HG03460 (cell line): Measurements from ENCODE around the gene B9D2.

Experiments
- ATAC-seq: cut with Tn5 transposase; IDR thresholded peaks from one replicate; pipeline ENCODE4 v1.9.1; 2021; ENCODE audit not compliant: unreplicated experiment

B9D2 gene

DNA sequence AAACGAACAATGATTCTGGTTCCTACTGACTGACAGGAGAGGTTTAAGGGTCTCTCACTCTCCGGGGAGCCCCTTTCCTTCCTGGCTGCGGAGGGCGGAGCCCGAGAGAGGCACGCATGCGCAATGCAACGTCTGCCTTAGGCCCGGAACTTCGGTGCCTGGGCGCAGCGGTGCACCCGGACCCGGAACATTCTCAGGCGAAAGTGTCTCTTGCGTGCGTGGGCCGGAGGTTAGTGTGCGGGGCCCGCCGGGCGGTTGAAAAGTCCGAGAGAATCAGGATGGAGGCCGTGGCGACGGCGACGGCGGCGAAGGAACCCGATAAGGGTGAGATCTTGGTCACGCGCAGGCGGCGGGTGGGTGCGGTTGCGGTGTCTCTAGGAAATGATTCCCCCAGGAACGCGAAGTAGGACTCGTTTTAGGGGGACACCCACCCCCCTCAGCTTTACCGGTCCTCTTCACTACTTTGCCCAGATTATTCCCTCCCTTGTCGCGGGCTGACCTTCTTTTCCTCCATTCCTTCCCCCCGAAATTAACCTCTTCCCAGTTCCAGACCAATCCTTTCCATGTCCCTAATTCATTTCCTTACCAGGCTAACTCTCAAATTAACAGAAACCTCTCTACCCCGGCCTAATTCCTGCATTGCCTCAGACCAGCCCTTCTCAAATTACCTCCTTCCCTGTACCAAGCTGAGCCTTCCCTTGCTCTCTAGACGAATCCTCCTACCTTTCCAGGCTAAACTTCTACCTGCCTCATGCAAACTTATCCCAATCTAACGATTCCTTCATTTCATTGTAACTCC, 53.7 kb downstream of the B9D2 start, which contains the start of gene CCDC97:
Gene CCDC97 (plus strand): TSS at position 140 of the 799 bp plus-strand sequence. CDS start 139 bp downstream, at position 279.
- peak; percentile 57 for ATAC-seq

- peak; percentile 2 for ATAC-seq
These were observed 54.5 kb downstream of the B9D2 start for GRCh38 chr19:41309180-41310032.

DNA sequence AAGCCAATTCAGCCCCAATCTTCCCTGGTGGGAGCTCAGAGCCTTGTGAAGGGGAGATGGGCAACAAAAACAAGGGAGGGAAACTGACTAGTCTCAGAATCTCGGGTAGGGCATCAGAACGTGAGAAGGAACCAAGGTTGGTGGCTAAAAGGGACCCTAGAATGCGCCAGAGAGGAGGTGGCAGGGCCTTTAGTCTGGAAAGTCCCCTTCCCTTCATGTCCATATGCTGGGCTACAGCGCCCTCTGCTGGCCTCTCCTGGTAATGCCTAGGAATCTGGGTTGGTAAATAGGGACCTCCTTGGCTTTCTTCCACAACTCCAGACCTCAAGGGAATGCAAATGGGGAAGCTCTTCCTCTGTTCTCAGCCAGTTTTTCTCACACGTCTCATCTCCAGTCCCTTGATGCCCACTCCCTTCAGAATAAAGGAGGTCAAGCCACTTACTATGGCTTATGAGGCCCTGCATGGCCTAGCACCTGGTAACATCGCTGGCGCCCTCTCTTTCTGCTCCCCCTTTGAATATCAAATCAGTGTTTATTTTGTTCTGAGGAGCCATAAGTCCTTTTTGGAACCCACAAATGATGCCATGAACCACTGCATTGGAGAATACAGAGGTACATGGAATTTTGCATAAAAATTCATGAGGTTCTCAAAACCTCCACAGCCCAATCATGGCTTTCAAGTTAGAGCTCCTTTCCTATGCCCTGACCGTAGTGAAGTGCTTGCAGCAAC, 55.3 kb downstream of the B9D2 start:
- no peak for ATAC-seq

- no peak for ATAC-seq
These were observed 55.9 kb downstream of the B9D2 start for GRCh38 chr19:41307954-41308449.

DNA sequence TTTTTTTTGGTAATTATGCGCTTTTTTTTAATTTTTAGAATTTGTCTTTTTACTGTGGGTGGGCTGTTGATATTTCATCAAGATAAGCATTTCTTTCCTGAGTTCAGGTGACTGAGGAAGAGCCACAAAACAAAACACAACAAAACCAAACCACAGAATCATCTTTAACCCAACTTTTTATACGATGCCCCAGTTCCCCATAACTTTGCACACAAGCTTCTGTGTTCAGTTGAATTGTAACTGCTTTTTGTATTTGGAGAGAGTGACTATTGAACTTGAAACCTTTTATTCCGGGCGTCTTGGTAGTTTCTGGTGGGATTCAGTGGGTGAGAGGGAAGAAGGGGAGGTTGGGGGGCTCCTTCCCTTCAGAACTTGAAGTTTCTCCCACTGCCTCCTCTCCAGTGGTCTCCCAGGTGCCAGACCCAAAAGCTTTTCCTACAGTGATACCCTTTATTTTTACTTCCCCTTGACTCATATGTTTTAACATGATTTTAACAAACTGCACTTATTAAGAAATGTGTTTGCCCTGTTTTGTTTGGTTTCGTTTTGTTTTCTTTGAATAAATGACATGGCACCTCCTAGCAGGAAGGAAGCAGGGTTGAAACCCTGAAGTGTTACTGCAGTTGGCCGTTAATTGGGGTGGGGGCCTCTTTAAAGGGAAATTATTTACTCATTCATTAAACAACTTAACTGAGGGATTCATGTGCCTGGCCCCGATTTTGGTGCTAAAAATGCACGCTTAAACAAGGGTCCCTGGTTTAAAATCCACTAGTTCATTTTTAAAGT, 56.7 kb downstream of the B9D2 start:
- ATAC-seq, result no peak

GRCh38 chr19:41305927-41306793, 57.8 kb downstream of the B9D2 start:
- no peak for ATAC-seq

DNA sequence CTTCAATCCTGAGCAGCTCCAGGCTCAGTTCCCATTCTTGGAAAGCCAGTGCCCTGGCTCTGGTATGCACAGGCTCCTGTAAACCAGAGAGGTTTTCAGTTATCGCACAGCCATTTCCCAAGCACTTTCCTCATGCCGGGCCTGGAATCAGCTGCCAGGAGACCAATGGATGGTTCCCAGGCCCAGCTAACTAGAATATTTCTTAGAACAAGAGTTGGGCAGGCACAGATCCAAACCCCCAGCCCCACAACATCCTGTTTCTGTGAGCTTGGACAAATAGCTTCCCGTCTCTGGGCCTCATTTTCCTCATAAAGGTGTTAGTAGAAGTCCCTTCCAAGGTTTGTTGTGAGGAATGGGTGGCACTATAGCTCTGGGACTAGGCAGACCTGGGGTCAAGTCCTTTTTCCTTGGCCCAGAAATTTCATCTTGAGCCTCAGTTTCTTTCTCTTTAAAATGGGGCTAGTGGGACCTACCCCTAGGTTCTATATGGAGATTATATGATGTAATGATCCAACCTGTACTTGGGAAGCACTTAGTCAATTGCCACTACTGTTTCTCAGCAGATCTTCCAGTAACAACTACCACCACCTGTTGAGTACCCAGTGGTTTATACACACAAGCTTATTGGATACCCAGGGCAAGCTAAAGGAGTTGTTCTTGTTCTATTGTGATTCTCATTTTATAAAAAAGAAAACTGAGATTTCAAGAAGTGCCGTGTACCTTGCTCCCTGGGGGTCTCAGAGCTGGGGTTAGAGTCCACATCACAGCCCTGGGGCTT, 59.1 kb downstream of the B9D2 start:
- ATAC-seq, result no peak
